Activated CD4-positive, alpha-beta T cell treated with anti-CD3 and anti-CD28 coated beads, Interleukin-2, amount 50 U/mL, for 48 hours (primary cell): ENCODE data around the gene DSCAML1.

ENCODE experiments used
- DNase-seq, 2 experiments: peaks; one replicate each; pipeline ENCODE4 v3.0.0-alpha.2; 2020

DSCAML1 gene

DNA sequence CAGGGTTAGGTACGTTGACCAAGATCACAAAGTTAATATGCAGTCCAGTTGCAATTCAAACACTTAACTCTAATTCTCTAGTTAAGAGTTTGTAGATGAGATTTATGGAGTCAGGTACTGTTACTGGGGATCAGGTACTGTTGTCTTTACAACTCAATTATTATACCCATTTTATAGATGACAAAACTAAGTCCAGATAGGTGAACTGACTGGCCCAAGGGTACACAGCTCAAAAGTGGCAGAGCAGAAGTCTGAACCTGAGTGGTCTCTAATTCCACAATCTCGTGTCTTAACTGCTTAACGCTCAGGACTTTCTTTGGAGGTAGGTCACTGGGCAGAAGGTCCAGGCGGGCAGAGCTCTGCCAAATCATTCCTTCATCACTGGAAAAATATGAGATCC is 77.5 kb downstream of the DSCAML1 start:
- no peak for DNase-seq

DNA sequence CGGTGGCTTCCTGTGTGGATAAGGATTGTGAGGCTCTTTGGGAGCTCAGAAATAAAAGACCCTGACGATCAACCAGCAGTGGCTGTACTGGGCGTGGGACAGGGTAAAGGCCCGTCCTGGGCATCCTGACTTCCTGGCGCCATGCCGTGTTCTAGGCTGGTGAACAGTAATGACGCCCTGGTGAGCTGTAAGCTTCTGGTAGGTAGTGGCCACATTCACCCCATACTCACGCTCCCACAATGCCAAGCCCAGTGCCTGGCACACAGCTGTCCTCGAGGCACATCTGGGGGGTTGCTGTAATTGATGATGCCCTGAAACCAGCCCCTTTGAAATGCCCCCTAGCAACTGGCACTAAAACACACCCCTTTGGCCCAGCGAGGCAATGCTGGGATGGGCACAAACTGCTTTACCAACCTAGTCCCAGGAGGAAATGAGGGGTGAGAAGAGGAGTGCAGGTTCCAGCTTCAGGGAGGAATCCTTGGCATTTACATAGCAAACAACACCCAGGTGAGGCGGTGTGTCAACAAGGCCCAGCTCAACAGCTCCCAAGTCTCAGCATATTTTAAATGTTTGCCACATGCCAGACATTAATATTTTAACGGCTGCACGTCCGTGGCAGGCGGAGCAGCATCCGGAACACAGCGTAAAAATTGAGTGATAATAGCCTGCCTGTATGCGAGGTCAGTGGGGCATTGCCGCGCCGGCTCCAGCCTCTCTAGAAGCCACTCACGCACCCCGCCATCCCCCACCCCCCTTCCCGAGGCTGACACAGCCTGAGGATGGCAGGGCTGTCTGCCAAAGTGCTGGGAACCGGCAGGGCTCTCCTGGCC is 79.3 kb downstream of the DSCAML1 start:
- DNase-seq, result no peak

DNA sequence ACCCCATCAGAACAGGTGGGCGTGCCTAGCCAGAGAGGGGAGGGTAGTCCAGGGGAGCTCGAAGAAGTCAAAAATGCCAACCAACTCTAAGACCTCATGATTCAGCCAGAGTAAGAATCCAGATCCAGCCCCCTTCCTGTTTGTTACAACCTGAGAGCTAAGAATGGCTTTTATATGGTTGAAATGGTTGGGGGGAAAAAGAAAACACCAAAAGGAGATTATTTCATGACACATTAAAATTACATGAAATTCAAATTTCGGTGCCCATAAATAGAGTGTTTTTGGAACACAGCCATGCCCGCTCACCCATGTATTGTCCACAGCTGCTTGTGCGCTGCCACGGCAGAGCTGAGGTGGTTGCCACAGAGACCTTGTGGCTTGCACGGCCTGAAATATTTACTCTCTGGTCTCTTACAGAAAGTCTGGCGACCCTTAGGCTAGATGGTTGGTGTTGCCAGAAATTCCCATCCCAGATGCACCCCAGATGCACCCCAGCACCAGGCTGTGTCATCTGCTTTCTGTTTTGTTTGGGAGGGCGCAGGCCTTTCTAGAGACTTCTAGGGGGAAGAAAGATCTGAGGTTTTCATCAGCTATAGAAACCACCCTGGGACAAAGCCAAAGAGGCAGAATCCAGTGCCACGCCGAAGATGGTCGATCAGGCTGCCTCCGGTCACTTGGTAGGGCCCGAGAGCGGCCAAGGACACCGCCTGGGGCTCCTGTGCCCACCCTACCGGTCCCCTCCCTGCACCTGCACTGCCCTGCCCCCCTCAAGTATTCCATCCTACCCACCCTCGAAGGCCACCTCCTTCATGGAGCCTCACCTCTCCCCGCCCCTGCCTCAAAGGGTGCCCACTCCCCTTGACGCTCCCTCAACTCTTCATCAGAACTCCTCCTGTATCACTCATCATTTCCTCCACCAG is 80.2 kb downstream of the DSCAML1 start:
- DNase-seq, result no peak

DNA sequence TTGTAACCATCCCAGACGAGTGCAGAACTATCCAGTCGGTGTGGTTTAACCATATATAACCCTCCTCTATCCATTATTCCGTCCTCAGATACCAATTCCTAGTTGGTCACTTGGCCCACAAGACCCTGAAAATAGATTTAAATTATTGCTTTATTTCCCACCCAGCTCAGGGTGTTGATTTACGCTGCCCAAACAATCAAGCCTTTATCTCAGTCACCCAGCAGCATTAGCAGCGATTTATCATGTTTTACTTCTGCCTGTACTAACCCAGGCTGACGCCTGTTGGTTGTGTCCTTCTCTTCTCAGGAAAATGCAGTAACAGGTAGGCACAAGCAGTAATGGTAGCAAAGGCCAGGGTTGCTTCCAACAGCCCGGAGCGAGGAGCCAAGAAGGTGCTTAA is 81.2 kb downstream of the DSCAML1 start:
- no peak for DNase-seq

DNA sequence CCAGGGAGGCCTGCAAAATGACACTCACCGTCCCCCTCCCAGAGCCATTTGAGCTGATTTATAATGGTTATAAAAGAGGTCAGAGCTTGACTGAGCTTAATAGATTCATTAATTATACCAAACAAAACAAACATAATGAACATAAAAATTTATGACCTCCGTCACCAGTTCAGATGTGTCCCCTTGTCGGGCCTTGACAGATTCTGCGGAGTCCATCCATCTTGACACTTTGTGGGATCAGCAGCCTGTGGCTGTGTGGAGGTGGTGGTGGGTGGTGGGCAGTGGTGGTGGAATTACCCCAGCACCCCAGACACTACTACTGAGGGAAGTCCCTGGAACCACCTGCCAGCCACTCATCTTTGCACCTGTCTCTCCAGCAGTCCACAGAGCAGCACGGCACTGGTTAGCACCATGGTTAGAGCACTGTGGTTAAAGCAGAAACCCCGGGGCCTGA is 83.5 kb downstream of the DSCAML1 start:
- no peak for DNase-seq

DNA sequence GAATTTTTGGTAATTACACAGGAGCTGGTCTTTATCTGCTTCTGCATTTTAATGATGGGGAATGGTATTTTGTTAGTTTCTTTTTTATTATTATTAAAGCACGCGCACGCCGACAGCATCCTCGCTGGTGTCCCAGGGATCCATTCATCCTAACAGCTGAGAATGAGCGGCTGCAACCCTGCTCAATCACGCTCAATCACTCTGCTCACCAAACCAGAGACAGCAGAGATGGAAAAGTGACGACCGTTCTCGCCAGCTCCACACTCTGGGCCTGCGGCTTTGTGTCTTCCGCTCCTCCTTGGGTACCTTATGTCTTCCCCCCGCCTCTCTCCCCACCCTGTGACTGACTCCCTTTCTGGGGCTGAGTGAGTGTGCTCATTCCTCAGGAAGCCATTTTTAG is 84.5 kb downstream of the DSCAML1 start:
- no peak for DNase-seq

DNA sequence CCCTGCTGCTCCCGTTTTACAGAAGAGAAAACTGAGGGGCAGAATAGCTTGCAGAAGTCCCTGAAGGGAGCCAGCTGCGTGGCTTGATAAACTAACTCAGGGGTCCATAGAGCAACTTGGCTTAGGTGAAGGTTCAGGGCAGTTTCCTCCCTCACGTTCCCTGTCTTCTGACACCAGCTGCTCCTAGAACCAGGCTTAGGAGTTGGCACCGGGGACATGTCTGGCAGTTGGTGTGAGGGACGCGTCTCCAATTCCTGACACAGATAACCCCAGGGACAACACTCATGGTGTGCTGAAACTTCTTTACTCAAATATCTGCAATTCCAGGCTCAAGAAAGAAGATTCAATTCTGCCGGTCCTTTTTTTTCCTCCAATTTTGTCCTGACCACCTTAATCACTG is 85.7 kb downstream of the DSCAML1 start:
- no peak for DNase-seq

DNA sequence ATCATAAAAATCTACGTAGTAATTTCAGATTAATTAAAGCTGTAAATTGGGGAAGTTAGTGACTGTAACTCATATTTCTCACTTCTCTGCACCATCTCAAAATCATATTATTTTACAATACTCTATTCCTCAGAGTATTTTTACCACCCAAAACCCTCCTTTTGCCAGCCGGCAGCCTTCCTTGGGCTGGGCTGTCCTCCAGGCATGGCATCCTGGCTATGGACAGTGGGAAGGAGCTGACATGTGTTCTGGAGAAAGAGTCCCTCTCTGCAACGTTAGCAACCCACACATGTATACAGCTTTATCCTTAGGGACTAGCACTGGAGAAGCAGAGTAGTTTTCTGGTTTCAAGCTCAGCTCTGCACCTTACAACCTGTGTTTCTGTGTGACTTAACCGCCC is 86.8 kb downstream of the DSCAML1 start:
- no peak for DNase-seq

DNA sequence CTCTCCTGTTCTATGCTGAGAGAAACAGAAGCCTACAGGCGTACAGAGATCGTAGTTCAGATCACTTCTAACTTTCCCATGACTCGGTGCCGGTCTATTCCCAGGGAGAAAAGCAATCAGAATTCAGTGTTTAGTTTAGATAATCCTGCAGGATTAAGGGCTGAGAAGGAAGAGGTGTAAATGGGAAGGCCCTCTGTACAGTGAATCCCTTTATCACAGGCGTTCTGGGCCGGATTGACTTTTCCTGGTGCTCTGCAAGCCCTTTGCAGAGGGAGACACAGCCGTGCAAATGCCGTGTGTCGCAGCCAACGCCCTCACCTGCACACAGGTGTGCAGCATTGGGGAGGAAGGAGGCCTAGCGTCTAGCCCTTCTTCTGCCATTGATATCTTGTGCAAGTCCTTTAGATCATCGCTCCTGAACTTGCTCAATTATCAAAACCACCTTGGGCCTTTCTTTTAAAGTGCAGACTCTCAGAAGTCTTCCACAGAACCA is 90.6 kb downstream of the DSCAML1 start:
- no peak for DNase-seq

DNA sequence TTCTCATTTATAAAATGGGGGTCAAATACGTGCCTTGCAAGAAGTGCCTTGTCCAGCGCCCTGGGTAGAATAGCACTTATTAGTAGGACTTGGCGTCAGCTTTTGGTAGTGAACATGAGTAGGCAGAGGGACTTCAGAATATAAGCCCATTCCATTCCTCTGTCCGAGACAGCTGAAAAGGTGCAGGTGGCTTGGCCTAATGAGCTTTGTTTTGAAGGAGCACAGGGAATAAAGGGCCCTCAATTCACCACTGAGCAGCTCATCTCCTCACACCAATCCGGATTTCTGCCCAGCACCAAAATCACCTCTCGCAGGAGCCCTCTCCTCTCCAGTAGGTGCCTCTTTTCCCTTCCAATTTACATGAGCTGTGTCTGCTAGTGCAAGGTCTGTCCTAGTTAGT is 91.2 kb downstream of the DSCAML1 start:
- DNase-seq, result no peak

DNA sequence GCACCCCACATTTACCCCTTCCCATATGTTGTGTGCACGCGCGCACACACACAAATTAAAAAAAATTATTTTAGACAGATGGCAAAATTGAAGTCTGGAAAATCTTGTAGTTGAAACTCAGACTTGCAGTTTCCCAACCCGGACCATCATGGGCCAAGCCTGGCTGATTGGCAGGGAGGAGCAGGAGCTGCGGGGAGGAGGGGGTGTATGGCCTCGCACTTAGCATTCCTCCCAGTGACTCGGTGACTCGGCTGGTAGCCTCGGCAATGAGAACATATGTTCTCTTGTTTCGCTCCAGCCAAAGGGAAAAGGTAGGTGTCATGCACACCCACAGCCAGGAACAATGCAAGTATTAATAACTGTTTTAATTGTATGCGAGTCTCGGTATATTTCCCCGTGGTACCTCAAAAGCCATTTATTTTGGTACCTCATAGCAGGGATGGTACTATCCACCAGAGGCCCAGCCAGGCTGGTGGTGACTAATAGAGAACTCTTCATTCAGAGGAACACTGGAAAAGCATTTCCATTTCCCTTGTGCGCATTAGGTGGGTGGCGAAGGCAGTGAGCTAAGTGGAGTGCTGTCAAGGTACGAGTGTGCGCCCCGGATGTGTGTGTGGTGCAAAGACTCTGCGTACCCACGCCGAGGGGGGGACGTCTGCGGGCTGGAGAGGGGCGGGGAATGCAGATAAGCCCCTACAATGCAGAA is 92.5 kb downstream of the DSCAML1 start:
- DNase-seq, result no peak

DNA sequence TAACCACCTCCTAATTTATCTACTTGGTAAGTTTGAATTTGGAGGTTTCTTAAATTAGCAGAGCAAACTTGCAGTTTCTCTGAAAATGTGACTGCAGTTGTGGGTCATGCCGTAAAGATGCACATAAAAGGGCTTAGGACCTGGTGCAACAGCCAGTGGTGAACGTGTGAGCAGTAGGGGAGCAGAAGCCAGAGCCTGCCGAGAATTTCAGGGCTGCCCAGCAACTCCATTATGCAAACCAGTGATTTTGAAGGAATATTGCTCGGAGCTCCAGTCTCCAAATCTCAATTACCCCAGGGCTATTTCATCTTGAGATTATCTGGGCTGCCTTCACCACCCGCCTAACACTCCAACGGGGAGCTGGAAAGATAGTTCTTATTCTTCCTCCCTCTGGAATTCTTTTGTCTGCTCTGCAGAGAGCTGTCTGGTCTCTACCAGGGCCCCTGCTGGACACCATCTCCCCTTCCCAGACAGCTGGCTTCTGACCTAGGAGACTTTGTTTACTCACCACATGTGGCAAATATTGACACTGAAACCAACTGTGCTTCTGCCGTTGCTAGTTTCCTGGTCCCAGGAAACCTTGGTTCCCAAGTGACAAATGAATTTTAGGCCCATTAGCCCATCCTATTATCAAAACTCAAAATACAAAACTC is 93.9 kb downstream of the DSCAML1 start:
- no peak for DNase-seq

DNA sequence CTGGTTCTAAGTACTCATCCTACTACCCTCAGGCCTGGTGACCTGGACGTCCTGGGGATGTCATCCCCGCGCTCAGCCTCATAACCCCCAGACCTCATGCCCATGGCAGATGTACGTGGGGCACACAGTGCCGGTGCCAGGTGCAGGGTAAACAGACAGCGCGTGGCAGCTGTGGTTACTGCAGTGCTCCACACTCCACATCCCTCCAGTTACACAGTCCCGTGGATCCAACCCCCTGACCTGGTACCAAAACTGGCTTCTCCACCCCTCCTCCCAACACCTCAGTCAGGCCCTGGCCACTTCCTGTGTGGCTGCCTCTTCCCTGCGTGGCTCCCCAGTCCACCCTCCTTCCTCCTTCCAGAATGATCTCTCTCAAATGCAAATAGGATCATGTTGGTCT is 95.2 kb downstream of the DSCAML1 start:
- no peak for DNase-seq

DNA sequence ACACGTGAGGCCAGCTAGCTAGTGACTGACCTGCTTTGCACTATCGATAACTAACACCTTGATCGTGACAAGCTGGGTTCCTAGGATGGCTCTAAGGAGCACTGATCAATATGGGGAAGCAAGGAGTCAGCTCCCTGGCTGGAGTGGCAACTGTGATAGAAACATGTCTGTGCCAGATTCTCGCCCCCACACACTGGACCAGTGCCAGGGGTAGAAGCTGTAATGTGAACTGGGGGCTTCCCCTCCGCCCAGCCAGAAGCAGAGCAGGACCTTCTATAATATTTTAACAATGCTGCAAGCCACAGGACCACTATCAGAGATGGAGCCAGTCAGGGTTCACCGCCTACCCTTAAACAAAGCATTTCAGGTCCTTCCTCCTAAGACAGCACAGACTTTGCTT is 96.5 kb downstream of the DSCAML1 start:
- DNase-seq, result no peak

DNA sequence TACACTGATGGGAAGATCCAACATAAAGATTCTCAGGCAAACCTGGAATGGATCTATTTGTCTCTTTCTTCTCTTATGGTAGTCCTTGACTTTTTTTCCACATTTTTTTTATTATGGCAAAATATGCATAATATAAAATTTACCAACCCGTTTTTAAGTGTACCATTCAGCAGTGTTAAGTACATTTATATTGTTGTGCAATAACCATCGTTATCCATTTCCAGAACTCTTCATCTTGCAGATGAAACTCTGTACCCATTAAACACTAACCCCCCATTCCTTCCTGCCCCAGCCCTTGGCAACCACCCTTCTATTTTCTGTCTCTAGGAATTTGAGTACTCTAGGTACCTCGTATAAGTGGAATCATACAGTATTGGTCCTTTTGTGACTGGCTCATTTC is 99.7 kb downstream of the DSCAML1 start:
- DNase-seq, result no peak

DNA sequence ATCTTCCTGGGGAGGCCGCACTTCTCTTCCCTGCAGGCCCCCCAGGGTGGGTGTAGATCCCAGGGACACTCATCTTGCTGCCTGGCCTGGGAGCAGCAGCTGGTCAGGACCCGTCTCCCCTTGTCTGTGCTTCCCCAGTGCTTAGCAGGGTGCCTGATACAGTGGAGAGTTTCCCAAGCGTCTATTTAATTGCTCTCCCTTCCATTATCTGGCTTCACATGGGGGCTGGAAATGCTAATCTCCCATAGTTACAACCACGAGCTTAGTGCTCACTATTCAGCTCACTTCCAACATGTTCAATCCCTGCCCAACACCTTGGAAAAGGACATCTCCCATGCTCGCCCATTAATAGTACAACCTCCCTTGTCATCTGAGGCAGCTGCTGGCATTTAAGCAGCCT is 100.5 kb downstream of the DSCAML1 start:
- no peak for DNase-seq

DNA sequence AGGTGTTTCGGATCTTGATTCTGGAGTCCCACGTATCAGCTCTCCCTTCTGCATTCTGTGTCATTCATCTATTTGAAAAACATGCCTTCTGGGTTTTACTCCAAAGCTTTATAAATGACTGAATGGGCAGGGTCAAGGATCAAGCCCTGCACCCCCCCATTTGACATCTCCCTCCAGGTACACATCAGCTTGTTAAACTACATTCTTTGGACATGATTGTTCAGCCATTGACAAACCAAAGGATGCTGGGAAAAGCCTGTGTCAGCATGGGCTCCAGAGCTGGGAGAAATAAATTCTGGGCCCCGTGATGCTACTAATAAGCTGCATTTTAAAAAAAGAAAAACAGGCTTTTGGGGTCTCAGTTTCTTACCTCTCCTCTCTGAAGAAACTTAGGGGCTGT is 103.7 kb downstream of the DSCAML1 start:
- DNase-seq, result no peak

DNA sequence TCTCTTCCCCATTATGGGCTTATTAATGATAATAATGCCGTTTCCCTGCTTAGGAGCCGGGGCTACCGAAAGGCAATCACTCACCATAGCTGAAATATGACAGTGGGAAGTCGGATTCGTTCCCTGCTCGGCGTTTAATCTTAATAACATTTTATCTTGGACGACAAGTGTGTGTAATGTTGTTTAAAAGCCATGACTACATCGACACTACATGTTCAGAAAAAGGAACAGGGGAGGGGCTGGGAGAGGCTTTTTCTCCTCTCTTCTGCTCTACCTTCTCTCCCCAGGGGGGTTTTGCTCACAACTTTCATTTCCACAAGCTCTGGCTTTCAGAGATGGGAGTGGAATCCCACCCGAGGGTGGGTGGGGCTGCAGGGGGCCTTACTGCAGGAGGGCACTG is 105.5 kb downstream of the DSCAML1 start:
- DNase-seq, result no peak

DNA sequence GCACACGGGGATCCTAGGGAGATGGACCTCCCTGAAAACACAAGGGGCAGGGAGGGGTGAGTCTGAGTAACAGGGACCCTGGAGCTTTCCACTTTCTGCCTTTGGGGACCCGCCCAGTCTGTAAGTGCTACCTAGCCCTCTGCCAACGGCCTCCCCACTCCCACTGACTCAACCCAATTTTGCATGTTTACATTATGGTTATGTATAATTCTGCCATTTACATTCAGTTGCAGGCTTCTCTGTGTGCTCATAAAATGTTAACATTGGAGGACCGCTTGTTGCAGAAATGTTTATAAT is 105.8 kb downstream of the DSCAML1 start:
- no peak for DNase-seq

DNA sequence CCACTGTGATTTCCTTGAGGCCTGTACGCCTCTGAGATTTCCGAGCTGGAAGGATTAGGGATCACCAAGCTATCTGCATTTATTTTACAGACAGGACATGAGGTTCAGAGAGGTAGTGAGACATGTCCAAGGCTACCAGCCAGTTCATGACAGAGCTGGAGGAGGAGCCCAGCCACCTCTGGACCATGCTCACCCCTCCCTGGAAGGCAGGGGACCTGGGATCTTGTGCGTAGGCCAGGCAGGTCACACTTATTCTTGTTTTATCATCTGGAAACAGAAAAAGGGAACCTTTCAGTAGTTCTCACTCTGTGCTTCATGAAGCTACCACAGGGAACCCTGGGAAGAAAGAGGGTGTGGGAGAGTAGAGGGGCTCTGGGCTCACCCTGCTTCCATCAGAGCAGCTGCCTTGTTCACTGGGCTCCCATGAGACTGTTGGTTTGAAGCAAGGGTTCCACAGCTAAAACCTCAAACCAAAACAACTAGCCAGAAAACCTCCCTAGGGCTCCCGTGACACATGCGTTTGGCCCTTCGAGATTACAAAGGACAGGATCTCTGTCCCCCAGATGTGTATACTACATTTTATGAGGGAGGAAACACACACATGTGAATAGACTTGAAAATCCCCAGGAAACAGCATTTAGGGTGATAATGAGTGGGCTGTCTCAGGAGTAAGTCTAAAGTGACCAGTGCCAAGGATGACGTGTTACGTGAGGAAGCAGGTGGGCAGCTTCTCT is 106.4 kb downstream of the DSCAML1 start:
- DNase-seq, result no peak

DNA sequence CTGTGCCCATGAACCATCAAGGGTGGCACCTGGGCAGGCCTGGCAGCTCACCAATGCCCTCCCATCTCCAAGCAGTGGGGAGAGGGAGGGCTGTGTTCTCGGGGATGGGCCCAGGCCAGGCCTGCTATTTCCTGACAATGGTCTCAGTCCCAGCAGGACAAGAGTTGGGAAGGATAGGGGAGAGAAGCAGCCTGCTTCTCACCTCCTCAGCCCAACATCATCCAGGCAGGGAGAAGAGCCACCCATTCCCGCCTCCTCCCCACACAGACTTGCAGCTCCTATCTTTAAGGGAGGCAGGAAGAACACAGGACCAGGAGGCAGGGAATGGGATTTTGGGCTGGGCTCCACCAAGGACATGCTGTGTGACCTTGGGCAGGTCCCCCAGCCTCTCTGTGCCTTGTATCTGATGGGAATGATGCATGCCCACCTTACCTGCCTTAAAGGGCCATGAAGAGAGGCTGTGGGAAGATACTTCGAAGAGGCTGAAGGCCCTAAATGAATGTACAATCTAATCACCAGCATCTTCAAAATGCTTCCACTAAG is 108.7 kb downstream of the DSCAML1 start:
- no peak for DNase-seq

DNA sequence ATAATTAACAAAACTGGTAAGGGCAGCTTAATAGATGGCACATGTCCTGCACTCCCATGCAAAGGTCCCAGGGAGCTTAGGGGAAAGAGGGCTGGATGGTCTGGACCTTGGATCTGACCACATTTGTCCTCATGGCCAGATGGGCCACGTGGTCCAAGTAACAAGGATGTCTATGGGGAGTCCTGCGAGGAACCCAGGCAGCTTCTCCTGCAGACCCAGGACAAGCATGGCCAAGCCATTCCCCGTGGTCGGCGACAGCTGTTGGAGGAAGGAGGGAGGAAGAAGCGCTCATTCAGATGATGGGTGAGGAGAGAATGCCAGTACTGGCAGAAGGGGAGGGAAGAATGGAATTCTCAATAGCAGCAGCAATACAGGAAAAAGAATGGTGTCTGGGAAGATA is 109.2 kb downstream of the DSCAML1 start:
- DNase-seq, result no peak
